ENCODE measurements around the gene FSTL3. TPM values are rescaled to one million over a fixed set of nuclear protein-coding genes. Genes with fewer than 3 reads are reported as not detected.

FSTL3 gene
- total and polyA plus RNA-seq, 2 of the 13 experiments (the other 11 are each of a cell fraction or from before 2014, with no cell fraction given), result 13.5 to 15.6 TPM

GRCh38 chr19:633068-633785 lies 43.0 kb upstream of the FSTL3 start, which contains the start of gene POLRMT (continued):
- TF ChIP-seq ZNF407 (CRISPR knock-in tag; IDR thresholded peaks at IDR 0.05; ENCODE audit: not compliant biosample characterization) (no peak), ZSCAN9 (CRISPR knock-in tag; IDR thresholded peaks at IDR 0.05; ENCODE audit: borderline replicate concordance) (0 out of 2 replicates have a peak, but pooled peaks have one; percentile 47), PHF5A (CRISPR knock-in tag; IDR thresholded peaks at IDR 0.05; ENCODE audit: low read depth, unreplicated experiment) (no peak), ZNF225 (CRISPR knock-in tag; IDR thresholded peaks at IDR 0.05) (no peak), RNF2 (conservative IDR thresholded peaks at IDR 0.05; ENCODE audit: low read depth) (no peak), THAP7 (CRISPR knock-in tag; IDR thresholded peaks at IDR 0.05) (no peak), THAP11 (CRISPR knock-in tag; IDR thresholded peaks at IDR 0.05) (peak; percentile 98), CREB1 (IDR thresholded peaks at IDR 0.05) (peak; percentile 81), CREB1 (CRISPR knock-in tag; IDR thresholded peaks at IDR 0.05) (peak; percentile 70), ZNF563 (CRISPR knock-in tag; IDR thresholded peaks at IDR 0.05) (no peak), CBX5 (CRISPR knock-in tag; IDR thresholded peaks at IDR 0.05; ENCODE audit: borderline replicate concordance) (no peak), ZSCAN31 (CRISPR knock-in tag; IDR thresholded peaks at IDR 0.05; ENCODE audit: low read depth) (peak; percentile 75), ZBTB4 (CRISPR knock-in tag; IDR thresholded peaks at IDR 0.05; ENCODE audit: borderline replicate concordance) (no peak), TAF15 (IDR thresholded peaks at IDR 0.05; ENCODE audit: low read depth, low read length, poor library complexity, severe bottlenecking) (no peak), ZNF546 (CRISPR knock-in tag; conservative IDR thresholded peaks at IDR 0.05) (no peak), DNMT3B (CRISPR knock-in tag; conservative IDR thresholded peaks at IDR 0.05) (no peak), MXD4 (CRISPR knock-in tag; IDR thresholded peaks at IDR 0.05) (0 out of 2 replicates have a peak, but pooled peaks have one; percentile 47)

Measured in HepG2 (cell line).